Hematopoietic multipotent progenitor cell treated with erythropoietin and hydrocortisone succinate and interleukin-3 and kit ligand, for 17 days (in vitro differentiated cells): ENCODE data around the gene PARD6G.

Source experiments
- DNase-seq: peaks from one replicate; pipeline ENCODE4 v3.0.0-alpha.2; 2015; ENCODE audit warnings: low spot score

The PARD6G gene

GRCh38 chr18:80210312-80211083 is 36.8 kb downstream of the PARD6G start:
- DNase-seq, result no peak

DNA sequence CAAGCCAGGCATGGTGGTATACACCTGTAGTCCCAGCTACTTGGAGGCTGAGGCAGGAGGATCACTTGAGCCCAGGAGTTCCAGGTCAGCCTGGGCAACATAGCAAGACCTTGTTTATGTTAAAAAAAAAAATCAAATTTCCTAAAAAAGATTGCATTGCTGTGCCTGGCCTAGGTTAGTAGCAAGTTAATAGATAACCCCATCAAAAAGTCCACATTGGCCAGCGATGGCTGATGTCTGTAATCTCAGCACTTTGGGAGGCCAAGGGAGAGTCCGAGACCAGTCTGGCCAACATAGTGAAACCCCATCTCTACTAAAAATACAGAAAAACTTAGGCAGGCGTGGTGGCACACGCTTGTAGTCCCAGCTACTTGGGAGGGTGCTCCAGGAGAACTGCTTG is 38.7 kb downstream of the PARD6G start:
- no peak for DNase-seq

- DNase-seq, result no peak
Observed at GRCh38 chr18:80205294-80205693, 42.0 kb downstream of the PARD6G start.

DNA sequence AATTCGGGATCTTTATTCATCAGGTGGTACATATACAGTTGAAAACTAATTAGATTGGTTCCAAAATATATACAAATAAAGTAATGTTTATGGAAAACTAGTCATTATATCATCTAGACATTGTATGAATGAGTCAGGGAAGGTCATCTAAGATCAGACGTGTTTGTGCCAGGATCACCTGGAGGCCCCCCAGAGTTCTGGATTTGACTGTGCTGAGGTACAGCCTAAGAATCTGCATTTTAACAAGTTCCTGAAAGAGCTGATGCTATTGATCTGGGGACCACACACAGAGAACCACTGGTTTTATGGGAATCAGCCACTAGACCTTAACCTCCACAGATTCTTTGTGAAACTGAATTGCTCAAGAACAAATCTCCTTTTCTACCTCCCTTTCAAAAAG is 43.2 kb downstream of the PARD6G start:
- no peak for DNase-seq

GRCh38 chr18:80203249-80203648 is 44.1 kb downstream of the PARD6G start:
- no peak for DNase-seq

GRCh38 chr18:80202264-80202998 is 44.9 kb downstream of the PARD6G start:
- no peak for DNase-seq

GRCh38 chr18:80201739-80202138 is 45.6 kb downstream of the PARD6G start:
- no peak for DNase-seq

DNA sequence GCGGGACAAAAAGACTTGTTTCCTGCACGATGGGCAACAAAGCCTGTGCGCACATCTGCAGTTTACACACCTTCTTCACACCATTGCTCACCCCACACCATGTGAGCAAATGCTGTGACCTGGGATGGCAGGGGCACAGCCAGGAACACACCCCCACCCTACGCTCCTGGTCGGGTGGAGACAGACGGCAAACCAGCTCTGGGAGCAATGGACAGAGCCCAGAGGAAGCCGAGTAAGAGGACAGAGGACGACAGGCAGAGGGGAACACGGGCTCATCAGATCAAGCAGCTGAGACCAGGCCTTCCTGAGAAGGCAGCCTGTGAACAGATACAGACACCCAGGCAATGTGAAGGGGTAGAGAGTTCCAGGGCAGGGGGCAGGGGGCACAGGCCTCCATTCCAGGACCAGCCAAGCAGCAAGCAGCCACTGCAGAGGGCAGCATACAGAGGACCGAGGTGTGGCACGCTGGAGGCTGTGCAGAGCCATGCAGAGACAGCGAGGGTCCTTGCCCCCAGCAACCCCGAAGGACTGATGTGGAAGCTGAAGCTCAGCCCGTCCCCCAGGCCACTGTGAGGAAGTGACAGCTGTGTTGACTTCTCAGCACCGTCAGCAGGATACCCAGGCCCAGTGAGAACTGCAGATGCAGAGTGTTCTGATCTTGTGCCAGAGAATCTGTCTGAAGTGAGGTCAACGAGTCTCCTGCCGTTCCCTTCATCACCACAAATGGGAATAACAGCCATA is 46.2 kb downstream of the PARD6G start:
- no peak for DNase-seq

GRCh38 chr18:80200171-80200931 is 47.0 kb downstream of the PARD6G start:
- DNase-seq, result no peak

DNA sequence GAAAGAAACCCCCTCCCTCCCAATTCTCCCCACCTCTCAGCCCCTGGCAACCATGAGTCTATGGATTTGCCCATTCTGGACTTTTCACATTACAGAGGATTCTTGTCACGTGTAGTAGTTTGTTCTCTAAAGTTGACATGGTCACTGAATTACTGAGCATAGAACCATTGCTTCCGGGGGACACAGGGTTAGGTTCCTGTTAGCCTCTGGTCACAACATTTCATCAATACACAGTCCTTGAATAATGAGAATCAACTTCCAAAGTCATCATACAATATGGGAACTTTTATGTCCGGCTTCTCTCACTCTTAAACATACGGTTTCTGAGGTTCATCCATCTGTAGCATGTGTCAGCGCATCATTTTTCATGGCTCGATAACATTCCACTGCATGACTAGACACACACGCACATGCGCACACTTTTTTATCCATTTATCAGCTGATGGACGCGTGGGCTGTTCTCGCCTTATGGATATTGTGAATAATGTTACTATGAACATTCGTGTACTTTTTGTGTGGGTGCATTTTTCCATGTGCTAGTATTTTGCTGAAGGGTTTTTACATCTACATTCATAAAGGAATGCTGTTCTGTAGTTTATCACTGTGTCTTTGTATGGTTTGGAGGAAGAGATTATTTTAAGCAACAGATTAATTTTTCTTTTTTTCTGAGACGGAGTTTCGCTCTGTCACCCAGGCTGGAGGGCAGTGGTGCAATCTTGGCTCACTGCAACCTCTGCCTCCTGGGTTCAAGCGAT is 48.1 kb downstream of the PARD6G start:
- DNase-seq, result no peak

- DNase-seq, result no peak
Observed at GRCh38 chr18:80198391-80198790, 48.9 kb downstream of the PARD6G start.

DNA sequence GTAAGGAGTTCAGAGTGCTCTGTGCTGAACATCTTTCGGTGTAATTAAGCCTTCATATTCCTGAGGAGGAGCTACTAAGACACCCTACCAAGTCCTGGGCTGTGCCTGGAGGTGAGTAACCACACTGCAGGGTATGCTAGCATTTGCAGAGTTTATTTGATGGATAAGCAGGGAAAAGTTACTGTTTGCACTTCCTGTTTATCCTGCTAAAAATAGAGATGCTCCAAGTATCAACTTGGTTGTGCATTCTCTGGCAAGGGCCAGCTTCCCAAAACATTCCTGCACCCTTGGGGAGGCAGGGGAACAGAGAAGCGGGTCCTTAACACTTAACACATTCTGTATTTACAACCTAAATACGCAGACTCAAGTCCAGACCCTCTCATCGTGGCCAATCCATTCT is 49.8 kb downstream of the PARD6G start:
- no peak for DNase-seq

- no peak for DNase-seq
Observed at GRCh38 chr18:80196528-80197320, 50.6 kb downstream of the PARD6G start.

DNA sequence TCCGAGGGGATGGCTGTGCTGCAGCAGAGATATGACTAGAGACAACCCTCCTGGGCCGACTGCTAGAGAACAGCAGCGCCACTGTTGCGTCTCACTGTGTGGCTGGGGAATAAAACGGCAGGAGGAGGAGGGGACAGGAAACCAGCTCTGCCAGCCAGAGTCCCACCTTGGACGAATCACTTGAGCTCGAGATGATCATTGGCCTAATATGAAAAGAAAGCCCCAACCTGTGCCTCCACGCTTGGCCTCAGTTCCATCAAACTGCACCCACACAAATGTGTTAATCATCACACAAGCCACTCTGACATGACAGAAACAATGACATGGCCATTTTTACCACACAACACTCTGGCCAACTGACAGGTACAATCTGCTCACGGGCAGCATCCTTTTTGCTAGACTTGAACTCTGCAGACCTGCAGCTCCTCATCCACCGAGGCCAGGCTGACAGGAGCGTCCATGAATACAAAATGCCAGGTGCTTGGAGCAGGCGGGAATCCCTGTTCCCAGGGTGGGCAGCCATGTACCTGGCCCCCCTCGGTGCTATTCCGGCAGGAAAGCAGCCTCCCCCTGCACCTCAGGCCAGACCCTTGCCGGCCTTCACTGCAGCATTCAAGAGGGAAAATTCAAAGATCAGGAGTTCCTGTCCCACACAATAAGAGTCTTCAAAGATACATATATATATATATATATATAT is 52.3 kb downstream of the PARD6G start:
- no peak for DNase-seq

GRCh38 chr18:80193701-80194100 is 53.6 kb downstream of the PARD6G start:
- no peak for DNase-seq

DNA sequence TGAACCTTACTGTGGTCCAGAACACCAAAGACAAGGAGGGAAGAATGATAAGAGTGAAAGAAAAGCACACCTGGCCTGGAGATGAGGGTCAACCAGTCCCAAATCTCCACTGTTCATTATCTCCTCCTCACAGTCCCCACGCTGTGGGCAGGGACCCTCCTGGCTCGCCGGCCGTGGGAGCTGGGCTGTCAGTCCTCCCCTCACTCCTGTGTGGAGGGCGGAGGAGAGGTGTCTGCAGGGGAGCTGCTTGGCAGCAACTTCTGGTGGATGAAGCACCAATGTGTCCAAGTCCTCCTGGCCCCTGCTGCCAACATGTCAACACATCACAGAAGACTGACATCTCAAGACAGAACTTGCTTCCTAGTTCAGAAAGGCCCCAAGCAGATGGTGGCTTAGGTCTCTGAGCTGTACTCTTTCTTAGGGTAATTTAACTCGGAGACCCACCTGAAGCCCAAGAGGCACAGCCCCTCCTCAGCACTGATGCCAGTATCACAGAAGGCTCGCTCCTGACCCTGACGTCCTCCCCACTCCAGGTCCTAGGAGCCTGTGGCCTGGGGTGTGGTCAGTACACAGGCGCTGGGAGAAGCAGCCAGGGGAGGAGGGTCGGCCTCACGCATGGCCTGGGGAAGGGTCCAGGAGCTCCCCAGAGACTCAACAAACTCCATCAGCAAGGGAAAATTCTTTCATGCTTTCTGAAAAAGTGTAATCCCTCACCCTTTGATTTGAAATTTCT is 54.5 kb downstream of the PARD6G start:
- no peak for DNase-seq

DNA sequence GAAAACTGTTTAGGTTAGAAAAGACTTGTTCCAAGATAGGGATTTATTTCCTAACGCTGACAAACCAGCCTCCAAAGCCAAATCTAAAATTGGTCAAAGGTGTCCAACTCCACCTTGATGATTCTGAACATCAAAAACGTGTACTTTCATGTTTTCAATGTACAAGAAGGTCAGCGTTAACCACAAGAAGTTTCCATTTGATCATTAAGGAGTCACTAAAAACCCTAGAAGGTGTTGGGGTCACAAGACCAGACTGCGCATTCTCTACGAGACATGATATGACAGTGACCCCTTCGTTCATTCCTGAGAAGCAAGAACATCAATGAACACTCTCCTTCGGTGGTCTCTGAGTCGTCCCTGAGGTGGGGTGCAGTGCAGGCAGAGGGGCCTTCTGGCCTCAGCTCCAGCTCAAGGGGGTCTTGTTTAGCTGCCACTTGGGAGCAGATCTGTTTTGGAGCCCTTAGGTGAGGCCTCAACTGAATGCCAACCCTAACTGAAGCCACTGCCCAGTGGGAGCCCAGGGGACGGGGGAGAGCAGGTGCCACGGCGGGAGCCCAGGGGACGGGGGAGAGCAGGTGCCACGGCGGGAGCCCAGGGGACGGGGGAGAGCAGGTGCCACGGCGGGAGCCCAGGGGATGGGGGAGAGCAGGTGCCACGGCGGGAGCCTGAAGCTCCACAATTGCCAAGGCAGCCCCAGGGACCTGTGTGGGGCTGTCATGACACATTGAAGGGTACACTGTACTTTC is 55.2 kb downstream of the PARD6G start:
- DNase-seq, result no peak

DNA sequence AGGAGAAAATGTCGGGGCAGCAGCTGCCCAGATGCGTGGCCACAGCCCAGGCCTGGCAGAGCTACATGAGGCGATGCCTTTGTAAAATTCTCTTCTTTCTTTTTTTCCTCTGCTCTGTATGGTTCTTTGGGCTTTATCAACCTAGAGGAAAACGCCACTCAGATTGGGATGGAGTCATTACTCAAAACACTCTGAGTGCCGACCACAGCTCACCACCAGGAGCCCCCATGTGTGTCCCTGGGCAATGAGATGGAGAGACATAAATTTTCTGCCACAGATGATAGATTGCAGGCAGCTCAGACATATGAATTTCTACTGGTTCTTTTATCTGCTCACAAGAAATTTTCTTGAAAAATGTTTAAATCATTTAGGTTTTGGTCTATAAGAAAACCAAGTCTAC is 56.0 kb downstream of the PARD6G start:
- no peak for DNase-seq

- no peak for DNase-seq
Observed at GRCh38 chr18:80190311-80190710, 57.0 kb downstream of the PARD6G start.
